ENCODE measurements around the gene GJB4.

DNA sequence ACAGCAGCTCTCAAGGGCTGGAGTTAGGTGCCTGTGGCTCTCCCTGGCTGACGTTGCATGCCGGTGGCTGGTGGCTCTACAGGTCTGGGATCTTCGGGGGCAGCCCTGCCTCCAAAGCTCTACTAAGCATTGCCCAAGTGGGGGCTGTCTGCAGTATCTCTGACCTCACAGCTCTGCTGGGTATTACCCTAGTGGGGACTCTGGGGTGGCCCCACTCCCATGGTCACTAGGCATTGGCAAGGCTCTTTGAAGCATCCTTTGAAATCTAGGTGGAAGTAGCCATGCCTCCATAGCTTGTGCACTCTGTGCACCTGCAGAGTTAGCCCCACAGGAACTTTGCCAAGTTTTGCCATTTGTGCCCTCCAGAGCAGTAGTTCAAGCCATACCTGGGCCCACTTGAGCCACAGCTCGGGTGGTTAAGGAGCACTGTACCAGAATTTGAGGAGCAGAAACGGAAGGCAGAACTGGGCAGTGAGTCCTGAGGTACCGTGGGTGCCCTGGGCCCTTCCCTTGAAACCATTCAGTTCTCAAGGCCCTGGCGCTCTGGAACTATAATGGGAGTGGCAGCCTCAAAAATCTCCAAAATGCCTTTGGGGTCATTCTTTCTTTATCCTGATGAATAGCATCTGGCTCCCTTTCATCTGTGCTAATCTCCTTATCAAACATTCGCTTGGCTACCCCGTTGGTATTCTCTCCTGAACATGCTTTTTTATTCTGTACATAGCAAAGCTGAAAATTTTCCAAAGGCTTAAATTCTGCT, 48.7 kb downstream of the GJB4 start:
- TF ChIP-seq, protein P1, sequence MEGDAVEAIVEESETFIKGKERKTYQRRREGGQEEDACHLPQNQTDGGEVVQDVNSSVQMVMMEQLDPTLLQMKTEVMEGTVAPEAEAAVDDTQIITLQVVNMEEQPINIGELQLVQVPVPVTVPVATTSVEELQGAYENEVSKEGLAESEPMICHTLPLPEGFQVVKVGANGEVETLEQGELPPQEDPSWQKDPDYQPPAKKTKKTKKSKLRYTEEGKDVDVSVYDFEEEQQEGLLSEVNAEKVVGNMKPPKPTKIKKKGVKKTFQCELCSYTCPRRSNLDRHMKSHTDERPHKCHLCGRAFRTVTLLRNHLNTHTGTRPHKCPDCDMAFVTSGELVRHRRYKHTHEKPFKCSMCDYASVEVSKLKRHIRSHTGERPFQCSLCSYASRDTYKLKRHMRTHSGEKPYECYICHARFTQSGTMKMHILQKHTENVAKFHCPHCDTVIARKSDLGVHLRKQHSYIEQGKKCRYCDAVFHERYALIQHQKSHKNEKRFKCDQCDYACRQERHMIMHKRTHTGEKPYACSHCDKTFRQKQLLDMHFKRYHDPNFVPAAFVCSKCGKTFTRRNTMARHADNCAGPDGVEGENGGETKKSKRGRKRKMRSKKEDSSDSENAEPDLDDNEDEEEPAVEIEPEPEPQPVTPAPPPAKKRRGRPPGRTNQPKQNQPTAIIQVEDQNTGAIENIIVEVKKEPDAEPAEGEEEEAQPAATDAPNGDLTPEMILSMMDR (IDR thresholded peaks at IDR 0.05): no peak
- no peak for TF ChIP-seq EZH2 (IDR thresholded peaks at IDR 0.05; ENCODE audit: borderline replicate concordance, insufficient read depth, low read depth, low read length, poor library complexity, severe bottlenecking)

Data from B cell (primary cell).